Loucy (cell line): ENCODE measurements around the gene CC2D2B.
A peak's percentile ranks its signal among the peaks of the same experiment; 100 is the strongest.

Experiments
- H2AFZ ChIP-seq: fragments of 200-600 bp; sonication (generic); 2 replicates; pipeline ENCODE4 v1.6.0; 2016; ENCODE audit warnings: antibody characterized with exemption, mild to moderate bottlenecking, low read length, moderate library complexity
- H3F3A ChIP-seq: fragments of 200-600 bp; 2 replicates; pipeline ENCODE4 v1.6.0; 2016; ENCODE audit warnings: antibody characterized with exemption, low read depth, mild to moderate bottlenecking
- H3K27me3 ChIP-seq: fragments of 200-600 bp; sonication (generic); 2 replicates; pipeline ENCODE4 v1.6.1; 2014; ENCODE audit warnings: low read length, mild to moderate bottlenecking; ENCODE audit not compliant: insufficient read depth, poor library complexity, severe bottlenecking
- H3K36me3 ChIP-seq: fragments of 200-600 bp; sonication (generic); 2 replicates; pipeline ENCODE4 v1.6.1; 2016; ENCODE audit warnings: low read length; ENCODE audit not compliant: insufficient read depth
- H3K4me1 ChIP-seq: fragments of 200-600 bp; sonication (generic); 2 replicates; pipeline ENCODE4 v1.5.1; 2014; ENCODE audit warnings: low read length, mild to moderate bottlenecking; ENCODE audit not compliant: insufficient read depth, poor library complexity, severe bottlenecking
- H3K4me2 ChIP-seq: fragments of 200-600 bp; sonication (generic); 2 replicates; pipeline ENCODE4 v1.6.0; 2014; ENCODE audit warnings: antibody characterized with exemption, low read length, low read depth, mild to moderate bottlenecking; ENCODE audit not compliant: poor library complexity, severe bottlenecking
- H3K4me3 ChIP-seq: fragments of 200-600 bp; sonication (generic); 2 replicates; pipeline ENCODE4 v1.5.1; 2014; ENCODE audit warnings: low read length, mild to moderate bottlenecking, mixed read lengths; ENCODE audit not compliant: poor library complexity, severe bottlenecking
- H3K79me2 ChIP-seq: fragments of 200-600 bp; sonication (generic); 2 replicates; pipeline ENCODE4 v1.6.1; 2014; ENCODE audit warnings: low read length; ENCODE audit not compliant: insufficient read depth
- H3K9ac ChIP-seq: fragments of 200-600 bp; sonication (generic); 2 replicates; pipeline ENCODE4 v1.6.0; 2014; ENCODE audit warnings: mild to moderate bottlenecking, low read depth, low read length, moderate library complexity; ENCODE audit not compliant: poor library complexity, severe bottlenecking
- H3K9me2 ChIP-seq: fragments of 200-600 bp; sonication (generic); replicated peaks from 2 replicates; pipeline ENCODE4 v1.6.1; 2016; ENCODE audit warnings: low read depth, low read length, mixed read lengths
- H3K9me3 ChIP-seq: fragments of 200-600 bp; sonication (generic); 2 replicates; pipeline ENCODE4 v1.6.1; 2014; ENCODE audit warnings: mild to moderate bottlenecking, antibody characterized with exemption, low read length, low read depth; ENCODE audit not compliant: insufficient read depth
- H4K20me1 ChIP-seq: fragments of 200-600 bp; sonication (generic); 2 replicates; pipeline ENCODE4 v1.6.0; 2014; ENCODE audit warnings: antibody characterized with exemption, low read length, mild to moderate bottlenecking; ENCODE audit not compliant: insufficient read depth, poor library complexity, severe bottlenecking
- CTCF ChIP-seq: fragments of 200-600 bp; sonication (generic); conservative IDR thresholded peaks from 2 replicates; pipeline ENCODE4 v1.5.1; 2014; ENCODE audit warnings: mild to moderate bottlenecking, antibody characterized with exemption, low read length
- EZH2phosphoT487 ChIP-seq: fragments of 200-600 bp; IDR thresholded peaks from 2 replicates; pipeline ENCODE4 v1.6.1; 2018; ENCODE audit warnings: antibody characterized with exemption, mild to moderate bottlenecking, moderate library complexity, borderline replicate concordance

Gene CC2D2B

GRCh38 chr10:95864906-95865813 is 42.6 kb upstream of the CC2D2B start:
- Histone ChIP-seq H3F3A (no peaks in the 10 kb centered on the region), H3K27me3 (no peaks in the 10 kb centered on the region), H3K9me3 (no peaks in the 10 kb centered on the region), H3K79me2 (no peaks in the 10 kb centered on the region), H3K4me2 (peak overlapping the region; percentile 31), H3K36me3 (no peaks in the 10 kb centered on the region), H3K4me3 (peak overlapping the region; percentile 11), H4K20me1 (no peaks in the 10 kb centered on the region), H3K4me1 (peaks cover 23% of the 10 kb centered on the region), H3K9ac (peak overlapping the region; percentile 27), H2AFZ (peak overlapping the region; percentile 95), H3K9me2 (no peaks in the 10 kb centered on the region)
- TF ChIP-seq EZH2phosphoT487 = no peak
- peak; percentile 85 for TF ChIP-seq CTCF

GRCh38 chr10:95865814-95866466 is 41.8 kb upstream of the CC2D2B start:
- Histone ChIP-seq H2AFZ (no peak overlapping the region), H3K4me1 (peaks cover 23% of the 10 kb centered on the region)

GRCh38 chr10:95866467-95866842 is 41.3 kb upstream of the CC2D2B start:
- no peak for TF ChIP-seq CTCF
- H3K4me1 ChIP-seq = peaks cover 19% of the 10 kb centered on the region
- H3K36me3 ChIP-seq = no peaks in the 10 kb centered on the region; the same call in 1 of the 2 replicates
- H3K4me2 ChIP-seq = no peak overlapping the region
- no peaks in the 10 kb centered on the region for H3K79me2 ChIP-seq
- H3K9me2 ChIP-seq = no peaks in the 10 kb centered on the region
- H3K9me3 ChIP-seq = no peaks in the 10 kb centered on the region
- H3K27me3 ChIP-seq = no peaks in the 10 kb centered on the region
- H3K9ac ChIP-seq = no peak overlapping the region
- H4K20me1 ChIP-seq = no peaks in the 10 kb centered on the region
- no peak overlapping the region for H3K4me3 ChIP-seq
- no peak overlapping the region for H2AFZ ChIP-seq
- no peaks in the 10 kb centered on the region for H3F3A ChIP-seq

More at GRCh38 chr10:95865814-95866466, 41.8 kb upstream of the CC2D2B start:
- Histone ChIP-seq H3K9me3 (no peaks in the 10 kb centered on the region), H3F3A (no peaks in the 10 kb centered on the region), H3K9me2 (no peaks in the 10 kb centered on the region), H3K27me3 (no peaks in the 10 kb centered on the region), H4K20me1 (no peaks in the 10 kb centered on the region), H3K4me3 (no peak overlapping the region), H3K9ac (no peak overlapping the region), H3K79me2 (no peaks in the 10 kb centered on the region), H3K4me2 (no peak overlapping the region), H3K36me3 (no peaks in the 10 kb centered on the region; the same call in 1 of the 2 replicates)
- TF ChIP-seq EZH2phosphoT487 (no peak), CTCF (no peak)
